Trophoblast cell (in vitro differentiated cells and primary cell): ENCODE results near the gene TBL1XR1.

Experiments
- DNase-seq, 2 donors: peaks; one replicate each; pipeline ENCODE4 v3.0.0-alpha.2; 2016
- H2AFZ ChIP-seq: 2 replicates; pipeline ENCODE4 v1.6.1; 2013; ENCODE audit warnings: low read length, moderate library complexity, mild to moderate bottlenecking; ENCODE audit not compliant: insufficient read depth, poor library complexity
- H2AK5ac ChIP-seq: 2 replicates; pipeline ENCODE4 v1.6.1; 2013; ENCODE audit warnings: mild to moderate bottlenecking, low read length
- H2BK120ac ChIP-seq: 2 replicates; pipeline ENCODE4 v1.6.1; 2013; ENCODE audit warnings: low read length, mild to moderate bottlenecking, moderate library complexity; ENCODE audit not compliant: insufficient read depth, poor library complexity
- H2BK12ac ChIP-seq: 2 replicates; pipeline ENCODE4 v1.6.1; 2013; ENCODE audit warnings: mild to moderate bottlenecking, low read length, moderate library complexity
- H2BK5ac ChIP-seq: 2 replicates; pipeline ENCODE4 v1.6.1; 2013; ENCODE audit warnings: low read length, low read depth, moderate library complexity, mild to moderate bottlenecking; ENCODE audit not compliant: poor library complexity
- H3K14ac ChIP-seq: 2 replicates; pipeline ENCODE4 v1.6.1; 2013; ENCODE audit warnings: mild to moderate bottlenecking, low read length
- H3K18ac ChIP-seq: 2 replicates; pipeline ENCODE4 v1.6.1; 2013; ENCODE audit warnings: mild to moderate bottlenecking, low read length
- H3K23ac ChIP-seq: 2 replicates; pipeline ENCODE4 v1.6.1; 2013; ENCODE audit warnings: low read length
- H3K27ac ChIP-seq: 2 replicates; pipeline ENCODE4 v1.5.1; 2013; ENCODE audit warnings: low read depth, mild to moderate bottlenecking, inconsistent platforms, low read length, moderate library complexity
- H3K27me3 ChIP-seq: 2 replicates; pipeline ENCODE4 v1.6.1; 2013; ENCODE audit warnings: inconsistent platforms, mild to moderate bottlenecking, low read length, moderate library complexity; ENCODE audit not compliant: insufficient read depth
- H3K36me3 ChIP-seq, 2 experiments: 1 replicate in 1 of 2; 2 replicates in 1 of 2; pipeline ENCODE4 v1.6.1; 2013; ENCODE audit warnings: low read length in 2 of 2, mild to moderate bottlenecking in 2 of 2, moderate library complexity in 1 of 2; ENCODE audit not compliant: insufficient read depth in 2 of 2, control insufficient read depth in 1 of 2
- H3K4ac ChIP-seq: 2 replicates; pipeline ENCODE4 v1.6.1; 2013; ENCODE audit warnings: low read depth, mild to moderate bottlenecking, low read length, moderate library complexity
- H3K4me1 ChIP-seq, 2 experiments: 1 replicate in 1 of 2; 2 replicates in 1 of 2; pipeline ENCODE4 v1.6.1; 2013; ENCODE audit warnings: low read length in 2 of 2, mild to moderate bottlenecking in 2 of 2, moderate library complexity in 1 of 2; ENCODE audit not compliant: insufficient read depth in 2 of 2, control insufficient read depth in 1 of 2
- H3K4me2 ChIP-seq: 2 replicates; pipeline ENCODE4 v1.6.1; 2013; ENCODE audit warnings: inconsistent platforms, mild to moderate bottlenecking, low read length, moderate library complexity
- H3K4me3 ChIP-seq: 2 replicates; pipeline ENCODE4 v1.5.1; 2013; ENCODE audit warnings: mild to moderate bottlenecking, low read depth, low read length, inconsistent platforms
- H3K79me1 ChIP-seq: one replicate; pipeline ENCODE4 v1.6.1; 2013; ENCODE audit warnings: low read length
- H3K79me2 ChIP-seq: 2 replicates; pipeline ENCODE4 v1.6.1; 2013; ENCODE audit warnings: low read length, mild to moderate bottlenecking; ENCODE audit not compliant: control insufficient read depth, insufficient read depth, poor library complexity
- H3K9ac ChIP-seq: 2 replicates; pipeline ENCODE4 v1.6.1; 2013; ENCODE audit warnings: mild to moderate bottlenecking, low read length
- H3K9me3 ChIP-seq: 2 replicates; pipeline ENCODE4 v1.6.1; 2013; ENCODE audit warnings: low read depth, mild to moderate bottlenecking, control low read depth, inconsistent platforms, low read length; ENCODE audit not compliant: insufficient read depth
- H4K12ac ChIP-seq: 2 replicates; pipeline ENCODE4 v1.6.1; 2013; ENCODE audit warnings: low read depth, mild to moderate bottlenecking, low read length, moderate library complexity
- H4K8ac ChIP-seq: 2 replicates; pipeline ENCODE4 v1.6.1; 2013; ENCODE audit warnings: low read depth, mild to moderate bottlenecking, low read length, moderate library complexity
- H4K91ac ChIP-seq: one replicate; pipeline ENCODE4 v1.6.1; 2013; ENCODE audit warnings: low read depth, mild to moderate bottlenecking, low read length, moderate library complexity
- WGBS: extraction: QIAGEN DNeasy Blood & Tissue Kit; methylation state at CpG from one replicate; pipeline ENCODE4 v1.1.7; 2013; ENCODE audit warnings: missing lambda C conversion rate; ENCODE audit not compliant: insufficient read length, insufficient coverage; ENCODE audit errors: extremely low coverage; 5-methylcytosine and 5-hydroxymethylcytosine counted together

TBL1XR1 gene

DNA sequence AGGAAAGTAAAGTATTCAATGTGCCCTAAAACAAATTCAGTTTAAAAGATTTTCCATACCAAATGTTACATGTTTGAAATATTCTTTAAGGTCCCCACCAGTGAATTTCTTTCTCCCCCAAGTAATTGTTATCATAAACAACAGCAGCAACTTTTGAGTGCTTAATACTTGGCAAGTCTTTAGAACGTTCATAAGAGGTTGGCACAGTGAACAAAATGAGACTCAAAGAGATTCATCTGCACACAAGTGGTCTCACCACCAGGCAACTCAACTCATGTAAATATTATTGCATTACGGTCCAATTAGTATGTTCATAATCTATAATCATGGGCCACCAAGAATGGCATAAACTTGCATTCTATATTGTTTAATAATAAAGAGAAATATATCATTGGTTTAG is 98.7 kb downstream of the TBL1XR1 start:
- no peak overlapping the region for H2BK120ac ChIP-seq
- H3K27ac ChIP-seq, result no peak overlapping the region
- no peak overlapping the region for H3K14ac ChIP-seq
- H4K12ac ChIP-seq, result no peak overlapping the region
- no peak overlapping the region for H3K4me3 ChIP-seq
- no CpG with 5 or more reads among the region's 2 CpGs for WGBS
- H3K27me3 ChIP-seq, result no peaks in the 10 kb centered on the region
- H3K9ac ChIP-seq, result no peak overlapping the region
- H4K8ac ChIP-seq, result no peak overlapping the region
- H2AK5ac ChIP-seq, result no peak overlapping the region
- H3K9me3 ChIP-seq, result no peaks in the 10 kb centered on the region
- H2BK5ac ChIP-seq, result no peak overlapping the region
- no peak overlapping the region for H3K4me2 ChIP-seq
- H3K79me2 ChIP-seq, result peaks cover 12% of the 10 kb centered on the region
- H4K91ac ChIP-seq, result no peak overlapping the region
- DNase-seq, result no peak
- no peaks in the 10 kb centered on the region for H3K79me1 ChIP-seq
- H3K18ac ChIP-seq, result no peak overlapping the region
- no peak overlapping the region for H2BK12ac ChIP-seq
- H3K23ac ChIP-seq, result no peak overlapping the region
- no peak overlapping the region for H2AFZ ChIP-seq
- peaks cover 0 to 2% of the 10 kb centered on the region in 2 experiments for H3K36me3 ChIP-seq
- no peak overlapping the region for H3K4ac ChIP-seq
- H3K4me1 ChIP-seq, result peaks cover 0 to 2% of the 10 kb centered on the region in 2 experiments

DNA sequence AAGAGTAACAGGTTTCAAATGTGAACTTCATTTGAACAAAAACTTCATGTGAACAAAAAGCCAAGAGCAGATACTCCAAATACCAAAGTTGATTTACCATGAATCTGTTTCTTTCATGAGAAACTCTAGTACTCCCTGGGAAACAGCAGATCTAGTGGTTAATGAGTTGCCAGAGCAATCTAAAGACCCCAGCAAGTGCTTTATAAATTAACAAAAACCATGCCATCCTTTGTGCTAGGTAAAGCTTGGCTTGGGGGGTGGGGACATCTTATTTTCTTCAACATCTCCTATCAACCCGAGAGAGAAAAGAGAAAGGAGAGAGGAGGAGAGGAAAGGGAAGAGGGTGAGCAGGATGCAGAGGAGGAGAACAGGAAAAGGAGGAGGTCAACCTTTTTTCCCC is 100.7 kb downstream of the TBL1XR1 start:
- Histone ChIP-seq H3K79me2 (peaks cover 12% of the 10 kb centered on the region), H2AK5ac (no peak overlapping the region), H4K8ac (no peak overlapping the region), H3K4ac (peak overlapping the region; percentile 27), H4K12ac (no peak overlapping the region), H3K23ac (no peak overlapping the region), H3K79me1 (no peaks in the 10 kb centered on the region), H2AFZ (no peak overlapping the region), H3K36me3 (peaks cover 0 to 2% of the 10 kb centered on the region in 2 experiments), H3K27ac (no peak overlapping the region), H3K27me3 (no peaks in the 10 kb centered on the region), H2BK12ac (no peak overlapping the region), H3K9ac (no peak overlapping the region), H4K91ac (no peak overlapping the region), H2BK120ac (no peak overlapping the region), H3K4me2 (no peak overlapping the region), H3K4me1 (no peaks in the 10 kb centered on the region), H3K9me3 (no peaks in the 10 kb centered on the region), H3K18ac (no peak overlapping the region), H2BK5ac (no peak overlapping the region), H3K4me3 (no peak overlapping the region), H3K14ac (no peak overlapping the region)
- no CpG with 5 or more reads among the region's 1 CpG for WGBS
- DNase-seq, result no peak

DNA sequence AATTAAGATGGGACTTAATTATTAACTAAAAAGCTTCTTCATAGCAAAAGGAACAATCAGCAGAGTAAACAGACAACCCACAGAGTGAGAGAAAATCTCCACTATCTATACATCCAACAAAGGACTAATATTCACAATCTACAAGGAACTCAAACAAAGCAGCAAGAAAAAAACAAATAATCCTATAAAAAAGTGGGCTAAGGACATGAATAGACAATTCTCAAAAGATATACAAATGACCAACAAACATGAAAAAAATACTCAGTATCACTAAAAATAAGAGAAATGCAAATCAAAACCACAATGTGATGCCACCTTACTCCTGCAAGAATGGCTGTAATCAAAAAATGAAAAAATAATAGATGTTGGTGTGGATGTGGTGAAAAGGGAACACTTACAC is 103.3 kb downstream of the TBL1XR1 start:
- Histone ChIP-seq H2AK5ac (no peak overlapping the region), H2BK120ac (no peak overlapping the region), H3K4me2 (no peak overlapping the region), H3K18ac (no peak overlapping the region), H3K79me2 (peaks cover 2% of the 10 kb centered on the region), H4K8ac (no peak overlapping the region), H3K36me3 (peaks cover 2% of the 10 kb centered on the region in 2 experiments), H3K4ac (no peak overlapping the region), H3K23ac (no peak overlapping the region), H3K4me3 (no peak overlapping the region), H3K27me3 (no peaks in the 10 kb centered on the region), H2AFZ (no peak overlapping the region), H3K4me1 (no peaks in the 10 kb centered on the region), H4K12ac (no peak overlapping the region), H2BK5ac (no peak overlapping the region), H3K9me3 (no peaks in the 10 kb centered on the region), H3K9ac (no peak overlapping the region), H2BK12ac (no peak overlapping the region), H3K27ac (no peak overlapping the region), H4K91ac (no peak overlapping the region), H3K79me1 (no peaks in the 10 kb centered on the region), H3K14ac (no peak overlapping the region)
- no peak for DNase-seq

DNA sequence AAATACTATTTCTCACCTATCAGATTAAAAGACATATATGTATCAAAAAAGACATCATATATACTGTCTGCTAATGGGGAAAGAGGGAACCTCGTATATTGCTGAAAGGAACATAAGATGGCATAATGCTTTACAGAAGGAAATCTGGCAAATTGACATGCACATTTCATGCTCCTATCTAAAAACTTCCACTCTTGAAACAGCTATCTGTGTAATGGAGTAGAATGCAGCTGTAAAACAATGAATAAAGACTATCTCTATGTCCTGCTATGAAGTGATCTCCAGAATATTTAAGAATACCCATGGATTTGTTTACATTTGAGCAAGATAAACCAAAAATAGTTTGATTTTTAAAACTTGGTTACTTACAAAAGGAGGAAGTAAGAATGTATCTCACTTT is 107.4 kb downstream of the TBL1XR1 start:
- H3K36me3 ChIP-seq, result peaks cover 0 to 2% of the 10 kb centered on the region in 2 experiments
- no peak overlapping the region for H2AK5ac ChIP-seq
- H3K27ac ChIP-seq, result no peak overlapping the region
- H3K27me3 ChIP-seq, result no peaks in the 10 kb centered on the region
- no peak overlapping the region for H3K4ac ChIP-seq
- no peak overlapping the region for H3K9ac ChIP-seq
- no peak overlapping the region for H3K4me3 ChIP-seq
- no peak overlapping the region for H2BK5ac ChIP-seq
- no peak overlapping the region for H4K8ac ChIP-seq
- H4K12ac ChIP-seq, result no peak overlapping the region
- no peak overlapping the region for H3K18ac ChIP-seq
- H3K4me1 ChIP-seq, result no peaks in the 10 kb centered on the region
- no peaks in the 10 kb centered on the region for H3K9me3 ChIP-seq
- no peaks in the 10 kb centered on the region for H3K79me2 ChIP-seq
- DNase-seq, result no peak
- H2BK120ac ChIP-seq, result no peak overlapping the region
- H3K79me1 ChIP-seq, result no peaks in the 10 kb centered on the region
- no peak overlapping the region for H3K23ac ChIP-seq
- no peak overlapping the region for H2AFZ ChIP-seq
- no peak overlapping the region for H3K14ac ChIP-seq
- H3K4me2 ChIP-seq, result no peak overlapping the region
- H4K91ac ChIP-seq, result no peak overlapping the region
- WGBS, result no CpG with 5 or more reads among the region's 1 CpG
- H2BK12ac ChIP-seq, result no peak overlapping the region
